Measurements from ENCODE around the gene USP10. TPM values are rescaled to one million over a fixed set of nuclear protein-coding genes. Genes with fewer than 3 reads are reported as not detected.

The USP10 gene, protein sequence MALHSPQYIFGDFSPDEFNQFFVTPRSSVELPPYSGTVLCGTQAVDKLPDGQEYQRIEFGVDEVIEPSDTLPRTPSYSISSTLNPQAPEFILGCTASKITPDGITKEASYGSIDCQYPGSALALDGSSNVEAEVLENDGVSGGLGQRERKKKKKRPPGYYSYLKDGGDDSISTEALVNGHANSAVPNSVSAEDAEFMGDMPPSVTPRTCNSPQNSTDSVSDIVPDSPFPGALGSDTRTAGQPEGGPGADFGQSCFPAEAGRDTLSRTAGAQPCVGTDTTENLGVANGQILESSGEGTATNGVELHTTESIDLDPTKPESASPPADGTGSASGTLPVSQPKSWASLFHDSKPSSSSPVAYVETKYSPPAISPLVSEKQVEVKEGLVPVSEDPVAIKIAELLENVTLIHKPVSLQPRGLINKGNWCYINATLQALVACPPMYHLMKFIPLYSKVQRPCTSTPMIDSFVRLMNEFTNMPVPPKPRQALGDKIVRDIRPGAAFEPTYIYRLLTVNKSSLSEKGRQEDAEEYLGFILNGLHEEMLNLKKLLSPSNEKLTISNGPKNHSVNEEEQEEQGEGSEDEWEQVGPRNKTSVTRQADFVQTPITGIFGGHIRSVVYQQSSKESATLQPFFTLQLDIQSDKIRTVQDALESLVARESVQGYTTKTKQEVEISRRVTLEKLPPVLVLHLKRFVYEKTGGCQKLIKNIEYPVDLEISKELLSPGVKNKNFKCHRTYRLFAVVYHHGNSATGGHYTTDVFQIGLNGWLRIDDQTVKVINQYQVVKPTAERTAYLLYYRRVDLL
- 39.6 and 55.1 TPM in 2 replicates for polyA plus RNA-seq (2011; rRNA removed)
- polyA minus RNA-seq (2011; rRNA and poly(A)+ RNA removed): 112 and 149 TPM in 2 replicates

DNA sequence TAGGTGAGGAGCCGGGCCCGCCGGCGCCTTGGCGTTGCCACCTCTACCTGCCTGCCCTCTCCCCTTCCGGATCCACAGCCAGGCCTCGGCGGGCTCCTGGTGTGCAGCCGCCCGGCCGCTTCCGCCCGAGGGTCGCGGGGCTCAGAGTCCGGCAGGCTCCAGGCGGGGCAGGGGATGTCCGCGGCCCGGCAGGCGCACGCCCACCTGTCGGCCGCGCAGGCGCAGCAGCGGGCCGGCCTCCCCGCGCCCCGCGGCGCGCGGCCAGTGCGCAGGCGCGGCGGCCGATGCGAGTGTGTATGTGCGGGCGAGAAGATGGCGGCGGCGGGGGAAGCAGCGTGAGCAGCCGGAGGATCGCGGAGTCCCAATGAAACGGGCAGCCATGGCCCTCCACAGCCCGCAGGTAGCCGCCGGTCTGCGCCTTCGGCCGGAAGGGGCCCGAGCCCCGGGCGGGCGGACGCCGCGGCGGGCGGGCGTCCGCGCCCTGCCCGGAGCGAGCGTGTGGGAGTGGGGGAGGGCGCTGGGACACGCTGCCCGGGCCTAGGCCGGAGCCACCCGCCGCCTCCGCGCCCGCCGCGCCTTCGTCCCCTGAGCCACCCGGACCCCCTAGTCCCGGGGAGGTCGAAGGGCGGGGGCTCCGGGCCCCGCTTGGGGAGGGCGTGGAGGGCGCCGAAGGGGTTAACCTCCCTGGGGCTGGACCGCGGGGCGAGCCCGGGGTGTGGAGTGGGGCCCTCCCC lies at the start of gene USP10:
USP10 (plus strand) TSS at position 289 of the 734 bp plus-strand sequence; CDS start at position 380, 91 bp downstream.
- Histone ChIP-seq H3K36me3 (ENCODE audit: control insufficient read depth, insufficient read depth, low read length) (no peaks in the 10 kb centered on the region), H3K4me3 (ENCODE audit: low read depth, low read length) (peak within 1 kb of the TSS; percentile 83), H3K27me3 (ENCODE audit: control insufficient read depth, insufficient read depth, low read length) (no peaks in the 10 kb centered on the region)
- TF ChIP-seq, protein P1, sequence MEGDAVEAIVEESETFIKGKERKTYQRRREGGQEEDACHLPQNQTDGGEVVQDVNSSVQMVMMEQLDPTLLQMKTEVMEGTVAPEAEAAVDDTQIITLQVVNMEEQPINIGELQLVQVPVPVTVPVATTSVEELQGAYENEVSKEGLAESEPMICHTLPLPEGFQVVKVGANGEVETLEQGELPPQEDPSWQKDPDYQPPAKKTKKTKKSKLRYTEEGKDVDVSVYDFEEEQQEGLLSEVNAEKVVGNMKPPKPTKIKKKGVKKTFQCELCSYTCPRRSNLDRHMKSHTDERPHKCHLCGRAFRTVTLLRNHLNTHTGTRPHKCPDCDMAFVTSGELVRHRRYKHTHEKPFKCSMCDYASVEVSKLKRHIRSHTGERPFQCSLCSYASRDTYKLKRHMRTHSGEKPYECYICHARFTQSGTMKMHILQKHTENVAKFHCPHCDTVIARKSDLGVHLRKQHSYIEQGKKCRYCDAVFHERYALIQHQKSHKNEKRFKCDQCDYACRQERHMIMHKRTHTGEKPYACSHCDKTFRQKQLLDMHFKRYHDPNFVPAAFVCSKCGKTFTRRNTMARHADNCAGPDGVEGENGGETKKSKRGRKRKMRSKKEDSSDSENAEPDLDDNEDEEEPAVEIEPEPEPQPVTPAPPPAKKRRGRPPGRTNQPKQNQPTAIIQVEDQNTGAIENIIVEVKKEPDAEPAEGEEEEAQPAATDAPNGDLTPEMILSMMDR (IDR thresholded peaks at IDR 0.05; ENCODE audit: insufficient read depth, low read depth, low read length): no peak
- DNase-seq (ENCODE audit: low read depth): no peak
- ChIA-PET POLR2A (no interaction called here), CTCF (interaction anchor here (1.1 to 2.7 kb wide), 4 partner anchors 10 to 50 kb away, joined by 3 to 21 read pairs (median 6); no protein-coding TSS in a partner anchor)

- POLR2A ChIA-PET: no interaction called here
- peak; percentile 59 for DNase-seq (ENCODE audit: low read depth)
- CTCF ChIA-PET: interaction anchor here (0.6 to 3.6 kb wide), 5 partner anchors 20 to 118 kb away, joined by 3 to 13 read pairs (median 4); no protein-coding TSS in a partner anchor
- peaks cover 13% of the 10 kb centered on the region for H3K36me3 ChIP-seq (ENCODE audit: control insufficient read depth, insufficient read depth, low read length)
- no peaks in the 10 kb centered on the region for H3K27me3 ChIP-seq (ENCODE audit: control insufficient read depth, insufficient read depth, low read length)
- no peak overlapping the region for H3K4me3 ChIP-seq (ENCODE audit: low read depth, low read length)
- TF ChIP-seq, protein P1 (IDR thresholded peaks at IDR 0.05; ENCODE audit: insufficient read depth, low read depth, low read length): no peak
These were observed 49.5 kb upstream of the USP10 start for GRCh38 chr16:84650062-84650991.

GRCh38 chr16:84652566-84652965 lies 47.2 kb upstream of the USP10 start:
- POLR2A ChIA-PET: no interaction called here
- no peak for DNase-seq (ENCODE audit: low read depth)
- CTCF ChIA-PET: interaction anchor here (1.4 to 3.6 kb wide), 2 partner anchors 19 to 30 kb away, joined by 5 to 21 read pairs; no protein-coding TSS in a partner anchor
- no peaks in the 10 kb centered on the region for H3K27me3 ChIP-seq (ENCODE audit: control insufficient read depth, insufficient read depth, low read length)
- H3K36me3 ChIP-seq (ENCODE audit: control insufficient read depth, insufficient read depth, low read length): peaks cover 21% of the 10 kb centered on the region
- TF ChIP-seq, protein P1 (IDR thresholded peaks at IDR 0.05; ENCODE audit: insufficient read depth, low read depth, low read length): no peak
- H3K4me3 ChIP-seq (ENCODE audit: low read depth, low read length): no peak overlapping the region

DNA sequence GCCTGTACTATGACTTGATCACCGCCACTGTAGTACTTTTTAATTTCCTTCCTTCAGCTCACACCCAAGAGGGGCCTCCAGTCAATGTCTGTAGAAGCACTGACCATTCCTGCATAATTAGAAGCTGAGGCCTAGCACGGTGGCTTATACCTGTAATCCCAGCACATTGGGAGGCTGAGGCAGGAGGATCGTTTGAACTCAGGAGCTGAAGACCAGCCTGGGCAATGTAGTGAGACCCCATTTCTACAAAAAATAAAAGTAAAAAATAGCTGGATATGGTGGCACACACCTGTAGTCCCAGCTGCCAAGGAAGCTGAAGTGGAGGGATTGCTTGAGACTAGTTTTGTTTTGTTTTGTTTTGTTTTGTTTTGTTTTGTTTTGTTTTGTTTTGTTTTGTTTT lies 45.6 kb upstream of the USP10 start:
- no peak for DNase-seq (ENCODE audit: low read depth)
- TF ChIP-seq, protein P1 (IDR thresholded peaks at IDR 0.05; ENCODE audit: insufficient read depth, low read depth, low read length): no peak
- ChIA-PET CTCF (interaction anchor here (0.7 to 3.6 kb wide), 2 partner anchors 9 to 18 kb away, joined by 4 to 21 read pairs; no protein-coding TSS in a partner anchor), POLR2A (no interaction called here)
- Histone ChIP-seq H3K36me3 (ENCODE audit: control insufficient read depth, insufficient read depth, low read length) (peaks cover 33% of the 10 kb centered on the region), H3K27me3 (ENCODE audit: control insufficient read depth, insufficient read depth, low read length) (no peaks in the 10 kb centered on the region), H3K4me3 (ENCODE audit: low read depth, low read length) (no peak overlapping the region)
